GM12878 (cell line): ENCODE data around the gene MICAL3. TPM values are rescaled to one million over a fixed set of nuclear protein-coding genes. Genes with fewer than 3 reads are reported as not detected.

ENCODE experiments used
- BACH1 ChIP-seq: fragments of 450-650 bp; IDR thresholded peaks from 2 replicates; pipeline ENCODE4 v1.6.1; 2017; ENCODE audit warnings: mild to moderate bottlenecking, borderline replicate concordance
- BMI1 ChIP-seq: fragments of 450-650 bp; IDR thresholded peaks from 2 replicates; pipeline ENCODE4 v1.6.1; 2016; ENCODE audit warnings: mild to moderate bottlenecking, moderate library complexity, borderline replicate concordance
- EGR1 ChIP-seq, 2 experiments: IDR thresholded peaks; 1 replicate in 1 of 2; 2 replicates in 1 of 2; pipeline ENCODE4 v1.6.1; 2011 to 2012; ENCODE audit warnings: low read depth in 2 of 2, low read length in 2 of 2, borderline replicate concordance in 1 of 2, mild to moderate bottlenecking in 1 of 2, moderate library complexity in 1 of 2
- FOS ChIP-seq: IDR thresholded peaks from 3 replicates; pipeline ENCODE4 v1.6.1; 2011; ENCODE audit warnings: borderline replicate concordance; ENCODE audit not compliant: insufficient read length; ENCODE audit errors: extremely low read depth
- FOXK2 ChIP-seq: fragments of 450-650 bp; IDR thresholded peaks from 2 replicates; pipeline ENCODE4 v1.6.1; 2017; ENCODE audit warnings: mild to moderate bottlenecking, moderate library complexity
- GATAD2B ChIP-seq: fragments of 450-650 bp; conservative IDR thresholded peaks from 2 replicates; pipeline ENCODE4 v1.6.1; 2017; ENCODE audit warnings: low read depth, mild to moderate bottlenecking, moderate library complexity
- IKZF1 ChIP-seq: fragments of 450-650 bp; conservative IDR thresholded peaks from 2 replicates; pipeline ENCODE4 v1.6.1; 2017; ENCODE audit warnings: antibody characterized with exemption, mild to moderate bottlenecking
- IKZF2 ChIP-seq, 2 experiments: fragments of 450-650 bp; IDR thresholded peaks; 2 replicates each; pipeline ENCODE4 v1.6.1; 2017; ENCODE audit warnings: mild to moderate bottlenecking in 2 of 2, moderate library complexity in 2 of 2
- JUNB ChIP-seq: IDR thresholded peaks from 2 replicates; pipeline ENCODE4 v1.6.1; 2016; ENCODE audit warnings: antibody characterized with exemption, mild to moderate bottlenecking
- MLLT1 ChIP-seq: fragments of 450-650 bp; IDR thresholded peaks from 2 replicates; pipeline ENCODE4 v1.6.1; 2016; ENCODE audit warnings: mild to moderate bottlenecking
- NFIC ChIP-seq: IDR thresholded peaks from 2 replicates; pipeline ENCODE4 v1.6.1; 2012; ENCODE audit warnings: low read depth, mild to moderate bottlenecking, inconsistent platforms, low read length, moderate library complexity
- NR2F1 ChIP-seq: fragments of 450-650 bp; conservative IDR thresholded peaks from 2 replicates; pipeline ENCODE4 v1.6.1; 2017; ENCODE audit warnings: mild to moderate bottlenecking
- PAX5 ChIP-seq: IDR thresholded peaks from 2 replicates; pipeline ENCODE4 v1.6.1; 2011; ENCODE audit warnings: low read depth, low read length, borderline replicate concordance
- POLR2AphosphoS5 ChIP-seq: IDR thresholded peaks from 2 replicates; pipeline ENCODE4 v1.6.1; 2011; ENCODE audit warnings: mild to moderate bottlenecking, low read length, inconsistent platforms
- RCOR1 ChIP-seq: conservative IDR thresholded peaks from 2 replicates; pipeline ENCODE4 v1.6.1; 2012; ENCODE audit warnings: low read depth, low read length, improper control_type of control experiment
- REST ChIP-seq: IDR thresholded peaks from 2 replicates; pipeline ENCODE4 v1.6.1; 2012; ENCODE audit warnings: mild to moderate bottlenecking, low read depth, low read length
- TAF1 ChIP-seq: IDR thresholded peaks from 2 replicates; pipeline ENCODE4 v1.6.1; 2011; ENCODE audit warnings: mild to moderate bottlenecking, low read depth, low read length, borderline replicate concordance
- TARDBP ChIP-seq: IDR thresholded peaks from 2 replicates; pipeline ENCODE4 v1.6.1; 2016; ENCODE audit warnings: borderline replicate concordance
- ZNF622 ChIP-seq: fragments of 450-650 bp; IDR thresholded peaks from 2 replicates; pipeline ENCODE4 v1.6.1; 2017; ENCODE audit warnings: mild to moderate bottlenecking, inconsistent platforms
- ZSCAN29 ChIP-seq: fragments of 450-650 bp; IDR thresholded peaks from 2 replicates; pipeline ENCODE4 v1.6.1; 2017; ENCODE audit warnings: mild to moderate bottlenecking, moderate library complexity
- polyA plus RNA-seq, 11 experiments: library from polyadenylated mRNA; depleted of rRNA in 4 of 11; unstranded in 6 of 11; stranded (reverse) in 5 of 11; fragments of >200 nt; fragmentation: Nextera tagmentation in 4 of 11; fragmentation: Illumina TruSeq in 1 of 11; extraction: Ambion mirVana in 4 of 11; extraction: Trizol in 1 of 11; gene quantifications; 1 replicate in 1 of 11; 2 replicates in 10 of 11; pipeline versions ENCODE4 v1.2.1 to v1.2.3, GENCODE V29; 2011 to 2016; ENCODE audit warnings: inconsistent platforms in 2 of 11, missing spikeins in 2 of 11, low read depth in 1 of 11
- total RNA-seq, 4 experiments: library from RNA; depleted of rRNA in 3 of 4; stranded (reverse); fragments of >200 nt in 3 of 4; fragmentation: Illumina TruSeq in 1 of 4; extraction: Trizol in 1 of 4; gene quantifications; 2 replicates each; pipeline versions ENCODE4 v1.2.1 to v1.2.3, GENCODE V29; 2013 to 2021
- TF ChIP-seq, protein P1 (sequence below): IDR thresholded peaks from 2 replicates; pipeline ENCODE4 v1.6.1; 2011; ENCODE audit warnings: borderline replicate concordance, low read depth, mild to moderate bottlenecking, moderate library complexity, low read length; ENCODE audit not compliant: insufficient read depth, poor library complexity, severe bottlenecking
- TF ChIP-seq, protein P2 (sequence below): fragments of 450-650 bp; IDR thresholded peaks from 2 replicates; pipeline ENCODE4 v1.6.1; 2018; ENCODE audit warnings: borderline replicate concordance, mild to moderate bottlenecking; ENCODE audit not compliant: partially characterized antibody

MICAL3 gene
- total and polyA plus RNA-seq, 10 of the 15 experiments (the other 5 are each of a cell fraction or from before 2014, with no cell fraction given), result 2.6 to 92.2 (median 24.0) TPM

GRCh38 chr22:18056807-18057474, 32.6 kb upstream of the MICAL3 start (continued):
- TF ChIP-seq JUNB (peak; percentile 91), FOS (no peak), BACH1 (peak; percentile 89; the same call in 1 of the 2 replicates), RCOR1 (no peak), NR2F1 (peak; percentile 93), MLLT1 (peak; percentile 63), TARDBP (0 out of 2 replicates have a peak, but pooled peaks have one; percentile 12), REST (no peak), POLR2AphosphoS5 (no peak), IKZF2 (IDR thresholded peaks at IDR 0.05) (peak; percentile 86 to 87), NFIC (no peak), ZNF622 (no peak), FOXK2 (no peak), BMI1 (no peak), PAX5 (peak; percentile 82), IKZF1 (peak; percentile 82), GATAD2B (peak; percentile 67; the same call in 1 of the 2 replicates), TAF1 (no peak), EGR1 (IDR thresholded peaks at IDR 0.05; ENCODE audit: borderline replicate concordance in 1 of 2, low read depth in 2 of 2, low read length in 2 of 2) (0 out of 3 replicates have a peak, but pooled peaks of 1 of the 2 experiments have one; percentile 1), ZSCAN29 (no peak)
- TF ChIP-seq, protein P1, sequence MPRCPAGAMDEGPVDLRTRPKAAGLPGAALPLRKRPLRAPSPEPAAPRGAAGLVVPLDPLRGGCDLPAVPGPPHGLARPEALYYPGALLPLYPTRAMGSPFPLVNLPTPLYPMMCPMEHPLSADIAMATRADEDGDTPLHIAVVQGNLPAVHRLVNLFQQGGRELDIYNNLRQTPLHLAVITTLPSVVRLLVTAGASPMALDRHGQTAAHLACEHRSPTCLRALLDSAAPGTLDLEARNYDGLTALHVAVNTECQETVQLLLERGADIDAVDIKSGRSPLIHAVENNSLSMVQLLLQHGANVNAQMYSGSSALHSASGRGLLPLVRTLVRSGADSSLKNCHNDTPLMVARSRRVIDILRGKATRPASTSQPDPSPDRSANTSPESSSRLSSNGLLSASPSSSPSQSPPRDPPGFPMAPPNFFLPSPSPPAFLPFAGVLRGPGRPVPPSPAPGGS, result peak; percentile 27
- TF ChIP-seq, protein P2, sequence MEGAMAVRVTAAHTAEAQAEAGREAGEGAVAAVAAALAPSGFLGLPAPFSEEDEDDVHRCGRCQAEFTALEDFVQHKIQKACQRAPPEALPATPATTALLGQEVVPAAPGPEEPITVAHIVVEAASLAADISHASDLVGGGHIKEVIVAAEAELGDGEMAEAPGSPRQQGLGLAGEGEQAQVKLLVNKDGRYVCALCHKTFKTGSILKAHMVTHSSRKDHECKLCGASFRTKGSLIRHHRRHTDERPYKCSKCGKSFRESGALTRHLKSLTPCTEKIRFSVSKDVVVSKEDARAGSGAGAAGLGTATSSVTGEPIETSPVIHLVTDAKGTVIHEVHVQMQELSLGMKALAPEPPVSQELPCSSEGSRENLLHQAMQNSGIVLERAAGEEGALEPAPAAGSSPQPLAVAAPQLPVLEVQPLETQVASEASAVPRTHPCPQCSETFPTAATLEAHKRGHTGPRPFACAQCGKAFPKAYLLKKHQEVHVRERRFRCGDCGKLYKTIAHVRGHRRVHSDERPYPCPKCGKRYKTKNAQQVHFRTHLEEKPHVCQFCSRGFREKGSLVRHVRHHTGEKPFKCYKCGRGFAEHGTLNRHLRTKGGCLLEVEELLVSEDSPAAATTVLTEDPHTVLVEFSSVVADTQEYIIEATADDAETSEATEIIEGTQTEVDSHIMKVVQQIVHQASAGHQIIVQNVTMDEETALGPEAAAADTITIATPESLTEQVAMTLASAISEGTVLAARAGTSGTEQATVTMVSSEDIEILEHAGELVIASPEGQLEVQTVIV, result no peak
